Effector memory CD4-positive, alpha-beta T cell (primary cell): Measurements from ENCODE around the gene SSC4D.

Experiments used
- DNase-seq, 3 donors: peaks; one replicate each; pipeline ENCODE4 v3.0.0-alpha.2; 2020
- H3K27ac ChIP-seq: 2 replicates; pipeline ENCODE4 v1.7.0; 2013; ENCODE audit warnings: mild to moderate bottlenecking, low read length, moderate library complexity; ENCODE audit not compliant: insufficient read depth, poor library complexity, severe bottlenecking
- H3K27me3 ChIP-seq: replicated peaks from 2 replicates; pipeline ENCODE4 v1.7.0; 2013; ENCODE audit warnings: mild to moderate bottlenecking, low read length; ENCODE audit not compliant: insufficient read depth, control insufficient read depth, poor library complexity, severe bottlenecking
- H3K36me3 ChIP-seq: 2 replicates; pipeline ENCODE4 v1.7.0; 2013; ENCODE audit warnings: mild to moderate bottlenecking, low read length, moderate library complexity; ENCODE audit not compliant: control insufficient read depth, insufficient read depth
- H3K4me1 ChIP-seq: 2 replicates; pipeline ENCODE4 v1.7.0; 2013; ENCODE audit warnings: low read length, mild to moderate bottlenecking; ENCODE audit not compliant: control insufficient read depth, insufficient read depth, poor library complexity, severe bottlenecking
- H3K4me3 ChIP-seq: 2 replicates; pipeline ENCODE4 v1.7.0; 2013; ENCODE audit warnings: low read length, low read depth, mild to moderate bottlenecking; ENCODE audit not compliant: insufficient read depth, poor library complexity, severe bottlenecking
- H3K9me3 ChIP-seq: 2 replicates; pipeline ENCODE4 v1.7.0; 2013; ENCODE audit warnings: mild to moderate bottlenecking, low read length, moderate library complexity; ENCODE audit not compliant: control insufficient read depth

The SSC4D gene

GRCh38 chr7:76356823-76357222, 52.7 kb downstream of the SSC4D start:
- Histone ChIP-seq H3K4me1 (peaks cover 8% of the 10 kb centered on the region), H3K27ac (no peak overlapping the region), H3K9me3 (no peaks in the 10 kb centered on the region), H3K36me3 (peaks cover 5% of the 10 kb centered on the region), H3K4me3 (no peak overlapping the region), H3K27me3 (no peaks in the 10 kb centered on the region)
- DNase-seq: no peak

- no peaks in the 10 kb centered on the region for H3K27me3 ChIP-seq
- H3K4me3 ChIP-seq: no peak overlapping the region
- H3K27ac ChIP-seq: no peak overlapping the region
- H3K36me3 ChIP-seq: peaks cover 5% of the 10 kb centered on the region
- DNase-seq: no peak
- H3K9me3 ChIP-seq: no peaks in the 10 kb centered on the region
- peaks cover 8% of the 10 kb centered on the region for H3K4me1 ChIP-seq
These were observed 53.4 kb downstream of the SSC4D start for GRCh38 chr7:76356115-76356514.

GRCh38 chr7:76354981-76355730, 54.3 kb downstream of the SSC4D start:
- no peak overlapping the region for H3K27ac ChIP-seq
- H3K4me3 ChIP-seq: no peak overlapping the region
- peaks cover 8% of the 10 kb centered on the region for H3K4me1 ChIP-seq
- no peaks in the 10 kb centered on the region for H3K9me3 ChIP-seq
- H3K36me3 ChIP-seq: peaks cover 13% of the 10 kb centered on the region
- DNase-seq: no peak
- H3K27me3 ChIP-seq: no peaks in the 10 kb centered on the region

GRCh38 chr7:76354516-76354915, 55.0 kb downstream of the SSC4D start:
- Histone ChIP-seq H3K9me3 (no peaks in the 10 kb centered on the region), H3K27me3 (no peaks in the 10 kb centered on the region), H3K4me1 (peaks cover 8% of the 10 kb centered on the region), H3K36me3 (peaks cover 13% of the 10 kb centered on the region), H3K27ac (no peak overlapping the region), H3K4me3 (no peak overlapping the region)
- DNase-seq: no peak

GRCh38 chr7:76353744-76354143, 55.8 kb downstream of the SSC4D start:
- no peaks in the 10 kb centered on the region for H3K9me3 ChIP-seq
- H3K27ac ChIP-seq: no peak overlapping the region
- H3K36me3 ChIP-seq: peaks cover 13% of the 10 kb centered on the region
- H3K27me3 ChIP-seq: no peaks in the 10 kb centered on the region
- no peak overlapping the region for H3K4me3 ChIP-seq
- peaks cover 8% of the 10 kb centered on the region for H3K4me1 ChIP-seq
- no peak for DNase-seq

GRCh38 chr7:76352193-76352592, 57.3 kb downstream of the SSC4D start:
- no peak for DNase-seq
- Histone ChIP-seq H3K9me3 (no peaks in the 10 kb centered on the region), H3K27ac (no peak overlapping the region), H3K36me3 (peaks cover 18% of the 10 kb centered on the region), H3K27me3 (no peaks in the 10 kb centered on the region), H3K4me1 (peaks cover 13% of the 10 kb centered on the region), H3K4me3 (no peak overlapping the region)

GRCh38 chr7:76351372-76351771, 58.1 kb downstream of the SSC4D start:
- Histone ChIP-seq H3K4me3 (no peak overlapping the region), H3K27me3 (no peaks in the 10 kb centered on the region), H3K4me1 (peaks cover 20% of the 10 kb centered on the region), H3K9me3 (no peaks in the 10 kb centered on the region), H3K27ac (no peak overlapping the region), H3K36me3 (peaks cover 18% of the 10 kb centered on the region)
- no peak for DNase-seq

GRCh38 chr7:76349313-76349885, 60.1 kb downstream of the SSC4D start:
- H3K9me3 ChIP-seq: no peaks in the 10 kb centered on the region
- no peak for DNase-seq
- H3K27me3 ChIP-seq: no peaks in the 10 kb centered on the region
- no peak overlapping the region for H3K27ac ChIP-seq
- H3K4me3 ChIP-seq: no peak overlapping the region
- H3K4me1 ChIP-seq: peaks cover 15% of the 10 kb centered on the region
- H3K36me3 ChIP-seq: peaks cover 30% of the 10 kb centered on the region

GRCh38 chr7:76347710-76348109, 61.8 kb downstream of the SSC4D start:
- no peak overlapping the region for H3K4me3 ChIP-seq
- no peaks in the 10 kb centered on the region for H3K9me3 ChIP-seq
- no peaks in the 10 kb centered on the region for H3K27me3 ChIP-seq
- H3K4me1 ChIP-seq: peaks cover 15% of the 10 kb centered on the region
- DNase-seq: no peak
- peaks cover 30% of the 10 kb centered on the region for H3K36me3 ChIP-seq
- no peak overlapping the region for H3K27ac ChIP-seq

- Histone ChIP-seq H3K36me3 (peaks cover 33% of the 10 kb centered on the region), H3K4me1 (peaks cover 15% of the 10 kb centered on the region), H3K4me3 (no peak overlapping the region), H3K27me3 (no peaks in the 10 kb centered on the region), H3K9me3 (no peaks in the 10 kb centered on the region), H3K27ac (no peak overlapping the region)
- DNase-seq: no peak
These were observed 62.7 kb downstream of the SSC4D start for GRCh38 chr7:76346778-76347177.
